Adrenal gland (tissue), 5 donors: ENCODE results near the gene DOCK10.

Source experiments
- POLR2A ChIP-seq, 2 donors: fragments of 450-650 bp; IDR thresholded peaks; one replicate each; pipeline ENCODE4 v1.6.1; 2017; ENCODE audit warnings: antibody characterized with exemption in 2 of 2, mild to moderate bottlenecking in 2 of 2, moderate library complexity in 1 of 2
- TF ChIP-seq, protein P1 (sequence below), 6 experiments: fragments of 450-650 bp in 4 of 6; fragments of 200-600 bp in 2 of 6; sonication (generic) in 1 of 6; IDR thresholded peaks; 1 replicate in 5 of 6; 2 replicates in 1 of 6; pipeline versions ENCODE4 v1.5.1 to v1.8.0; 2016 to 2021; ENCODE audit warnings: antibody characterized with exemption in 6 of 6, mild to moderate bottlenecking in 2 of 6, moderate library complexity in 1 of 6
- donor health status: DM: no; HTN: no; CAD: no.

DNA sequence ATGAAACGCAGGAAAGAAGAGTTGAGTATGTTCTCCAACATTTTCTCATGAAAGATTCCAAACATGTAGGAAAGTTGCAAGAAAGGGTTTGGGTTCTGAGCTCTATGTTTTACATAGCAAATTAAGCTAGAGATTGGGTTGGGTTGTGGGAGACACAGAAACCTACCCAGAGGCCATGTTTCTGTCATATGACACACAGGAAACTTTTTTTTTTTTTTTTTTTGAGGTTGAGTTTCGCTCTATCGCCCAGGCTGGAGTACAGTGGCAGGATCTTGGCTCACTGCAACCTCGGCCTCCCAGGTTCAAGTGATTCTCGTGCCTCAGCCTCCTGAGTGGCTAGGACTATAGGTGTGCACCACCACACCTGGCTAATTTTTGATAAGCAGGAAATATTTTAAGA lies 57.6 kb downstream of the DOCK10 start:
- TF ChIP-seq, protein P1, sequence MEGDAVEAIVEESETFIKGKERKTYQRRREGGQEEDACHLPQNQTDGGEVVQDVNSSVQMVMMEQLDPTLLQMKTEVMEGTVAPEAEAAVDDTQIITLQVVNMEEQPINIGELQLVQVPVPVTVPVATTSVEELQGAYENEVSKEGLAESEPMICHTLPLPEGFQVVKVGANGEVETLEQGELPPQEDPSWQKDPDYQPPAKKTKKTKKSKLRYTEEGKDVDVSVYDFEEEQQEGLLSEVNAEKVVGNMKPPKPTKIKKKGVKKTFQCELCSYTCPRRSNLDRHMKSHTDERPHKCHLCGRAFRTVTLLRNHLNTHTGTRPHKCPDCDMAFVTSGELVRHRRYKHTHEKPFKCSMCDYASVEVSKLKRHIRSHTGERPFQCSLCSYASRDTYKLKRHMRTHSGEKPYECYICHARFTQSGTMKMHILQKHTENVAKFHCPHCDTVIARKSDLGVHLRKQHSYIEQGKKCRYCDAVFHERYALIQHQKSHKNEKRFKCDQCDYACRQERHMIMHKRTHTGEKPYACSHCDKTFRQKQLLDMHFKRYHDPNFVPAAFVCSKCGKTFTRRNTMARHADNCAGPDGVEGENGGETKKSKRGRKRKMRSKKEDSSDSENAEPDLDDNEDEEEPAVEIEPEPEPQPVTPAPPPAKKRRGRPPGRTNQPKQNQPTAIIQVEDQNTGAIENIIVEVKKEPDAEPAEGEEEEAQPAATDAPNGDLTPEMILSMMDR (IDR thresholded peaks at IDR 0.05): no peak
- no peak for TF ChIP-seq POLR2A (IDR thresholded peaks at IDR 0.05)
